WERI-Rb-1 (cell line): ENCODE measurements around the gene NUDT2.

Experiments used
- DNase-seq: peaks from one replicate; pipeline ENCODE4 v3.0.0-alpha.2; 2020
- H3K27ac ChIP-seq: fragments of 250-450 bp; sonication (Bioruptor Pico); 2 replicates; pipeline ENCODE4 v1.5.1; 2020; ENCODE audit warnings: mild to moderate bottlenecking, moderate library complexity
- H3K27me3 ChIP-seq: fragments of 250-450 bp; sonication (Bioruptor Pico); 2 replicates; pipeline ENCODE4 v1.5.1; 2021; ENCODE audit warnings: mild to moderate bottlenecking, low read depth, moderate library complexity; ENCODE audit not compliant: insufficient read depth, severe bottlenecking
- H3K36me3 ChIP-seq: fragments of 250-450 bp; sonication (Bioruptor Pico); 2 replicates; pipeline ENCODE4 v1.5.1; 2020; ENCODE audit warnings: mild to moderate bottlenecking, moderate library complexity
- H3K4me3 ChIP-seq: 2 replicates; pipeline ENCODE4 v1.5.1; 2011; ENCODE audit warnings: low read depth, mild to moderate bottlenecking, control low read depth, low read length
- H3K9me3 ChIP-seq: fragments of 250-450 bp; sonication (Bioruptor Pico); 2 replicates; pipeline ENCODE4 v1.5.1; 2021; ENCODE audit warnings: mild to moderate bottlenecking, moderate library complexity; ENCODE audit not compliant: severe bottlenecking
- TF ChIP-seq, protein P1 (sequence below): IDR thresholded peaks from 2 replicates; pipeline ENCODE4 v1.5.1; 2011; ENCODE audit warnings: low read depth, mild to moderate bottlenecking, control low read depth, inconsistent platforms, low read length

Gene NUDT2

DNA sequence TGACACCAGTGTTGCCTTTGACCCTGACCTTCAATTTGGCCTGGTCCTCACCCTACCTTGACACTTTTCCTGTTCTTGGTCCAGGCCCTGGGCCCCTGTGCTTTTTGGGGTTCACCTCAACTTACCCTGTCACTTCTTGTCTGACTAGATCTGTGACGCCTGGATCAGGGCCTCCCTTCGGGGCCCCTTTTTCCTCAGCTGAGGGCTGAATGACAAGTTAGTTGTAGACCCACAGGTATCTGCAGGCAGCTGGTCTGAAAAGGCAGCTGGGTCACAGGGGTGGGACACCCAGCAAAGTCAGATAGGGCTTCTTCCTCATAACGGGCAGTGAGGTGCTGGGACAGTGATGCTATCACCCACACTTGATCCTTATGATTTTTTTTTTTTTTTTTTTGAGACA is 57.3 kb downstream of the NUDT2 start:
- H3K9me3 ChIP-seq, result no peaks in the 10 kb centered on the region
- no peak for DNase-seq
- no peak overlapping the region for H3K27ac ChIP-seq
- no peaks in the 10 kb centered on the region for H3K27me3 ChIP-seq
- no peaks in the 10 kb centered on the region for H3K36me3 ChIP-seq
- no peak overlapping the region for H3K4me3 ChIP-seq
- TF ChIP-seq, protein P1, sequence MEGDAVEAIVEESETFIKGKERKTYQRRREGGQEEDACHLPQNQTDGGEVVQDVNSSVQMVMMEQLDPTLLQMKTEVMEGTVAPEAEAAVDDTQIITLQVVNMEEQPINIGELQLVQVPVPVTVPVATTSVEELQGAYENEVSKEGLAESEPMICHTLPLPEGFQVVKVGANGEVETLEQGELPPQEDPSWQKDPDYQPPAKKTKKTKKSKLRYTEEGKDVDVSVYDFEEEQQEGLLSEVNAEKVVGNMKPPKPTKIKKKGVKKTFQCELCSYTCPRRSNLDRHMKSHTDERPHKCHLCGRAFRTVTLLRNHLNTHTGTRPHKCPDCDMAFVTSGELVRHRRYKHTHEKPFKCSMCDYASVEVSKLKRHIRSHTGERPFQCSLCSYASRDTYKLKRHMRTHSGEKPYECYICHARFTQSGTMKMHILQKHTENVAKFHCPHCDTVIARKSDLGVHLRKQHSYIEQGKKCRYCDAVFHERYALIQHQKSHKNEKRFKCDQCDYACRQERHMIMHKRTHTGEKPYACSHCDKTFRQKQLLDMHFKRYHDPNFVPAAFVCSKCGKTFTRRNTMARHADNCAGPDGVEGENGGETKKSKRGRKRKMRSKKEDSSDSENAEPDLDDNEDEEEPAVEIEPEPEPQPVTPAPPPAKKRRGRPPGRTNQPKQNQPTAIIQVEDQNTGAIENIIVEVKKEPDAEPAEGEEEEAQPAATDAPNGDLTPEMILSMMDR, result no peak

DNA sequence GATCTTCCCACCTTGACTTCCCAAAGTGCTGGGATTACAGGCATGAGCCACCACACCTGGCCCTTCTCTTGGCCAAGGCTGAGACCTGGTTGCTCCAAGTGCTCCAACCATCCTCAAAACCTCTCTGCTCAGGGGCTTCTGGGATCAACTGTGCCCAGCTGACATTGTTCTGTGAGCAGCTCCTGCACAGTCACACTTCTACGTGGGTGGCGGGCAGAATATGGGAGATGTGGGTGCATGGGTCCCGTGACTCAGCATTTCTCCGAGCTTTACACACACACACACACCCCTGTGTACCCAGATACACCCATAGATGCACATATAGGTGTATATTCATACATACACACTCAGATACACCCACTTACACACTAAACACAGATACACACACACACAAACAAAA is 57.9 kb downstream of the NUDT2 start:
- no peaks in the 10 kb centered on the region for H3K9me3 ChIP-seq
- TF ChIP-seq, protein P1, result no peak
- no peak overlapping the region for H3K4me3 ChIP-seq
- H3K36me3 ChIP-seq, result no peaks in the 10 kb centered on the region
- DNase-seq, result no peak
- no peaks in the 10 kb centered on the region for H3K27me3 ChIP-seq
- no peak overlapping the region for H3K27ac ChIP-seq

DNA sequence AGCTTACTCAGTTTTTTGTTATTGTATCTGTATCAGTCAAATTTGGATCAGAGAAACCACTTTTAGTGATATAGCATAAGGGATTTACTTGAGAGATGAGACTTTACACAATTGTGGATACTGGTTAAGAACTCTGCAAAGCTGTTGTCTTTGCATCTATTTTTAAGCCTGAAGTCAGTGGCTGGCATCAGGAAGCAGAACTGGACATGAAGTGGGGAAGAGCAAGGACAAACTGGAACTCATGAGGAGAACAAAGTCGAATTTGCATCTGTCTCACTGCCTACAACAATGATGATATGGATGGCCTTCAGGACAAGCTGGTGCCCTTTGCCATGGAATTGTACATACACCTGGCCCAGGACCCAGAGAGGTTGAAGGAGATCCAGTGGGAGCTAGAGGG is 63.1 kb downstream of the NUDT2 start:
- no peaks in the 10 kb centered on the region for H3K36me3 ChIP-seq
- H3K4me3 ChIP-seq, result no peak overlapping the region
- TF ChIP-seq, protein P1, result no peak
- no peak for DNase-seq
- no peaks in the 10 kb centered on the region for H3K27me3 ChIP-seq
- H3K9me3 ChIP-seq, result no peaks in the 10 kb centered on the region
- no peak overlapping the region for H3K27ac ChIP-seq
